T-helper 1 cell treated with Interleukin-12 subunit alpha and Interleukin-12 subunit beta and Interleukin-4 antibody, amounts not matched to agents 30 ng/mL and 1 ng/mL, for 36 hours (primary cell): ENCODE data around the gene FREM3. TPM values are rescaled to one million over a fixed set of nuclear protein-coding genes. Genes with fewer than 3 reads are reported as not detected.
"Not testable (repeated sequence)": the region's sequence is repeated elsewhere in the genome, so short reads cannot be mapped to it uniquely, and the experiment has no call there.

Experiments used
- intact Hi-C: fragments of 100-400 bp; cut with micrococcal nuclease; formaldehyde crosslinking; loops from one replicate; pipeline ENCODE4 v1.15.1; 2024
- total RNA-seq: library from RNA; stranded (reverse); gene quantifications from 2 replicates; pipeline ENCODE4 v1.2.3, GENCODE V29; 2022

Gene FREM3
- total RNA-seq, 1 donor from 2014 or later = 0.05 TPM

- intact Hi-C loops = no loop called here
Observed at GRCh38 chr4:143586080-143586479, 114.4 kb downstream of the FREM3 start.

GRCh38 chr4:143585548-143585947 is 114.9 kb downstream of the FREM3 start:
- intact Hi-C loops = no loop called here

- intact Hi-C loops = no loop called here
Observed at GRCh38 chr4:143581331-143581946, 119.0 kb downstream of the FREM3 start.

GRCh38 chr4:143575331-143575730 is 125.1 kb downstream of the FREM3 start:
- intact Hi-C loops = no loop called here

GRCh38 chr4:143564472-143564871 is 136.0 kb downstream of the FREM3 start:
- intact Hi-C loops = no loop called here

- intact Hi-C loops = loop anchor here (1.0 to 10.0 kb wide), 9 partner anchors 46 to 1539 kb away; partner anchors contain the start of genes ABCE1, ANAPC10, FREM3 and SMARCA5
Observed at GRCh38 chr4:143559757-143560147, 140.7 kb downstream of the FREM3 start.

- intact Hi-C loops = loop anchor here (1.0 to 10.0 kb wide), 8 partner anchors 46 to 1456 kb away; partner anchors contain the start of genes FREM3, SMARCA5 and USP38
Observed at GRCh38 chr4:143558823-143559756, 141.4 kb downstream of the FREM3 start.

- intact Hi-C loops = loop anchor here (2.0 to 10.0 kb wide), 4 partner anchors 59 to 1457 kb away; partner anchors contain the start of gene FREM3
Observed at GRCh38 chr4:143558286-143558685, 142.2 kb downstream of the FREM3 start.

- intact Hi-C loops = loop anchor here (5.0 to 10.0 kb wide), 3 partner anchors 149 to 1459 kb away; partner anchors contain the start of gene FREM3
Observed at GRCh38 chr4:143555676-143556075, 144.8 kb downstream of the FREM3 start.

GRCh38 chr4:143554728-143555597 is 145.5 kb downstream of the FREM3 start:
- intact Hi-C loops = loop anchor here (5.0 to 10.0 kb wide), 3 partner anchors 150 to 1460 kb away; partner anchors contain the start of gene FREM3

- intact Hi-C loops = loop anchor here (10.0 kb wide), 2 partner anchors 155 to 1465 kb away; partner anchors contain the start of gene FREM3
Observed at GRCh38 chr4:143549928-143550327, 150.5 kb downstream of the FREM3 start.

GRCh38 chr4:143539670-143540023 is 160.8 kb downstream of the FREM3 start:
- intact Hi-C loops = no loop called here

- intact Hi-C loops = no loop called here
Observed at GRCh38 chr4:143538979-143539669, 161.4 kb downstream of the FREM3 start.

GRCh38 chr4:143531788-143532491 is 168.5 kb downstream of the FREM3 start:
- intact Hi-C loops = no loop called here

- intact Hi-C loops = no loop called here
Observed at GRCh38 chr4:143531380-143531779, 169.1 kb downstream of the FREM3 start.

- intact Hi-C loops = not testable (repeated sequence)
Observed at GRCh38 chr4:143528046-143528445, 172.4 kb downstream of the FREM3 start.
